A549 (cell line): ENCODE data around the gene PLLP. TPM values are rescaled to one million over a fixed set of nuclear protein-coding genes. Genes with fewer than 3 reads are reported as not detected.

Experiments
- ATAC-seq, 2 experiments: fragments of 200-7000 bp in 1 of 2; fragments of >200 bp in 1 of 2; cut with Nextera tagmentation in 1 of 2; cut with Tn5 transposase in 1 of 2; 3 replicates each; pipeline versions ENCODE4 v1.8.0 to v1.9.1; 2018 to 2020; ENCODE audit warnings: mild to moderate bottlenecking in 1 of 2, moderate library complexity in 1 of 2
- CTCF ChIA-PET: fragments of 300-600 bp; sonication (Branson Sonifier 250); formaldehyde crosslinking; extraction: SDS; loops from one replicate; lab custom pipeline; 2021; ENCODE audit warnings: antibody characterized with exemption, inconsistent platforms; lab: Yijun Ruan, JAX
- POLR2A ChIA-PET: fragments of 350-600 bp; formaldehyde crosslinking; extraction: SDS; loops from one replicate; lab custom pipeline; 2021; ENCODE audit warnings: antibody characterized with exemption, inconsistent platforms; lab: Yijun Ruan, JAX
- DNase-seq, 2 experiments: peaks; one replicate each; pipeline versions ENCODE4 v3.0.0 to v3.0.0-alpha.2; 2011 to 2016; ENCODE audit warnings: low read depth in 1 of 2, low spot score in 1 of 2
- FAIRE-seq: peaks from 2 replicates; lab custom pipeline; 2011; peaks lifted over from hg19 to GRCh38; lab: Jason Lieb, UNC
- H3K27ac ChIP-seq, 2 experiments: fragments of >200 bp; sonication (Bioruptor Twin); formaldehyde crosslinking; 3 replicates each; pipeline ENCODE4 v1.5.1; 2016 to 2017
- H3K4me1 ChIP-seq: fragments of >200 bp; sonication (Bioruptor Twin); formaldehyde crosslinking; 3 replicates; pipeline ENCODE4 v1.6.1; 2016
- H3K4me2 ChIP-seq: fragments of >200 bp; sonication (Bioruptor Twin); formaldehyde crosslinking; 3 replicates; pipeline ENCODE4 v1.6.1; 2016
- H3K4me3 ChIP-seq: fragments of >200 bp; sonication (Bioruptor Twin); formaldehyde crosslinking; 3 replicates; pipeline ENCODE4 v1.5.1; 2016
- H3K9me3 ChIP-seq: fragments of >200 bp; sonication (Bioruptor Twin); formaldehyde crosslinking; 3 replicates; pipeline ENCODE4 v1.6.1; 2016
- CBX2 ChIP-seq: fragments of 200-600 bp; sonication (generic); IDR thresholded peaks from 2 replicates; pipeline ENCODE4 v1.6.1; 2016; ENCODE audit warnings: low read depth, mild to moderate bottlenecking, borderline replicate concordance
- CBX8 ChIP-seq: fragments of 200-600 bp; sonication (generic); IDR thresholded peaks from 2 replicates; pipeline ENCODE4 v1.6.1; 2016
- CHD4 ChIP-seq: fragments of 200-600 bp; sonication (generic); IDR thresholded peaks from 2 replicates; pipeline ENCODE4 v1.6.1; 2016; ENCODE audit warnings: antibody characterized with exemption, mild to moderate bottlenecking, borderline replicate concordance
- EP300 ChIP-seq, 2 experiments: fragments of >200 bp; sonication (Bioruptor Twin); formaldehyde crosslinking; IDR thresholded peaks; 2 replicates in 1 of 2; 3 replicates in 1 of 2; pipeline ENCODE4 v1.6.1; 2016 to 2017
- FOXS1 ChIP-seq: fragments of 250-450 bp; sonication (Bioruptor Pico); IDR thresholded peaks from 2 replicates; pipeline ENCODE4 v1.5.0; 2020; ENCODE audit warnings: mild to moderate bottlenecking, moderate library complexity
- HDAC2 ChIP-seq: fragments of 200-600 bp; sonication (generic); IDR thresholded peaks from 2 replicates; pipeline ENCODE4 v1.6.1; 2016
- HEYL ChIP-seq: fragments of 250-450 bp; sonication (Bioruptor Pico); IDR thresholded peaks from 2 replicates; pipeline ENCODE4 v1.8.0; 2021; ENCODE audit warnings: mild to moderate bottlenecking, moderate library complexity
- HOXA7 ChIP-seq: fragments of 250-450 bp; sonication (Bioruptor Pico); IDR thresholded peaks from 2 replicates; pipeline ENCODE4 v1.5.0; 2020; ENCODE audit warnings: mild to moderate bottlenecking, moderate library complexity
- HOXB13 ChIP-seq: fragments of 250-450 bp; sonication (Bioruptor Pico); IDR thresholded peaks from 2 replicates; pipeline ENCODE4 v1.5.0; 2020; ENCODE audit warnings: low read depth, mild to moderate bottlenecking, moderate library complexity
- JUN ChIP-seq, 2 experiments: fragments of >200 bp; sonication (Bioruptor Twin); formaldehyde crosslinking; IDR thresholded peaks; 2 replicates in 1 of 2; 3 replicates in 1 of 2; pipeline ENCODE4 v1.6.1; 2016 to 2017
- JUNB ChIP-seq: fragments of >200 bp; sonication (Bioruptor Twin); formaldehyde crosslinking; IDR thresholded peaks from 2 replicates; pipeline ENCODE4 v1.6.1; 2016
- KDM5A ChIP-seq: fragments of 200-600 bp; sonication (generic); IDR thresholded peaks from 2 replicates; pipeline ENCODE4 v1.6.1; 2016; ENCODE audit warnings: antibody characterized with exemption, mild to moderate bottlenecking
- NPAS2 ChIP-seq: fragments of 250-450 bp; sonication (Bioruptor Pico); IDR thresholded peaks from 2 replicates; pipeline ENCODE4 v1.8.0; 2022; ENCODE audit warnings: mild to moderate bottlenecking, moderate library complexity, borderline replicate concordance
- POLR2AphosphoS2 ChIP-seq: conservative IDR thresholded peaks from 2 replicates; pipeline ENCODE4 v1.6.1; 2012; ENCODE audit warnings: low read length, improper control_type of control experiment, inconsistent platforms
- RFX5 ChIP-seq: fragments of 450-650 bp; IDR thresholded peaks from 2 replicates; pipeline ENCODE4 v1.7.1; 2014; ENCODE audit warnings: antibody characterized with exemption, mild to moderate bottlenecking, moderate library complexity
- TP53 ChIP-seq: fragments of 250-450 bp; sonication (Bioruptor Pico); IDR thresholded peaks from 2 replicates; pipeline ENCODE4 v1.5.0; 2021; ENCODE audit warnings: mild to moderate bottlenecking, moderate library complexity
- ZFP36 ChIP-seq: fragments of 450-650 bp; IDR thresholded peaks from 2 replicates; pipeline ENCODE4 v1.6.1; 2014; ENCODE audit warnings: borderline replicate concordance; ENCODE audit not compliant: partially characterized antibody
- ZSCAN20 ChIP-seq: fragments of 250-450 bp; sonication (Bioruptor Pico); IDR thresholded peaks from 2 replicates; pipeline ENCODE4 v1.8.0; 2022; ENCODE audit warnings: mild to moderate bottlenecking, moderate library complexity
- WGBS: methylation state at CpG from one replicate; pipeline ENCODE4 v1.1.6; 2017; ENCODE audit errors: missing lambda C conversion rate; 5-methylcytosine and 5-hydroxymethylcytosine counted together
- polyA plus RNA-seq, 4 experiments: library from polyadenylated mRNA; depleted of rRNA in 3 of 4; stranded (reverse); fragments of >200 nt; fragmentation: RNase III in 1 of 4; extraction: RNeasy Plus Mini Kit Qiagen cat#74134 plus additional on column Dnase treatment in 1 of 4; gene quantifications; 2 replicates in 3 of 4; 3 replicates in 1 of 4; pipeline ENCODE4 v1.2.3, GENCODE V29; 2011 to 2017
- TF ChIP-seq, protein P1 (sequence below): fragments of 450-650 bp; IDR thresholded peaks from 2 replicates; pipeline ENCODE4 v1.6.1; 2014; ENCODE audit warnings: antibody characterized with exemption
- TF ChIP-seq, protein P2 (sequence below): fragments of >200 bp; sonication (Bioruptor Twin); formaldehyde crosslinking; IDR thresholded peaks from 2 replicates; pipeline ENCODE4 v1.6.1; 2016
- TF ChIP-seq, protein P3 (sequence below): IDR thresholded peaks from 2 replicates; pipeline ENCODE4 v1.6.1; 2012
- TF ChIP-seq, protein P4 (sequence below): fragments of 250-450 bp; sonication (Bioruptor Pico); IDR thresholded peaks from 2 replicates; pipeline ENCODE4 v1.5.0; 2021; ENCODE audit warnings: mild to moderate bottlenecking, moderate library complexity, borderline replicate concordance
- TF ChIP-seq, protein P5 (sequence below): fragments of 200-600 bp; sonication (generic); IDR thresholded peaks from 2 replicates; pipeline ENCODE4 v1.6.1; 2016; ENCODE audit warnings: antibody characterized with exemption, mild to moderate bottlenecking, moderate library complexity
- TF ChIP-seq, protein P6 (sequence below): fragments of 150-350 bp; IDR thresholded peaks from 2 replicates; pipeline ENCODE4 v1.6.1; 2014; ENCODE audit warnings: low read depth, mild to moderate bottlenecking, low read length

PLLP gene
- polyA plus RNA-seq, 2 of the 4 experiments (the other 2 are of a cell fraction), result 1.8 to 3.3 TPM

DNA sequence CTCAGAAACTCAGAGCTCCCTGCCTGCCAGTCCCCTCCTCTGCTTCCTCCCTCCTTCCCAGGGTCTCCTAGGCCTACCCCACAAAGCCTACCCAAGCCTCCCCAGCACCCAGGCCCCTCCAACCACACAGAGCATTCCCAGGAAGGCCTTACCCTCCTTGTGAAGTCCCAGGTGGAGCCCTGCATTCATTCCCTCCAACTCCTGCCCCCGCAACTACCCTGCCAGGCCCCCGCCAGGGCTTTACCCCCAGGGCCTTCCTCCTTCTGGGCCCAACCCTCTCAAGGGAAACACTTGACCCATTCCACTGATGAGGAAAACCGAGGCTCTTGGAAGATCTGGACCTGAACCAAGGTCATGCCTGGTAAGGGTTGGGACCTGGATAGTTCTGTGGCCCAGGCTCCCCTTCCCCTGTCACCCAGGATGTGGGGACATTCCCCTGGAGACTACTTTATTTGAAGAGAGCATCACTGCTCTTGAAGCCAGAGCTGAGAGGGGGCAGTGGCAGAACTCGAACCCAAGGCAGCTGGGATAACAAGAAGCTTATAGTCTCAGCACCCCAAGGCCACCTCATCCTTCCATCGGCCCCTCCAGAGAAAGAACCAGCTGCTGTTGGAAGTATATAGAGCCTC, 12.5 kb downstream of the PLLP start:
- CTCF ChIA-PET, result no interaction called here
- POLR2A ChIA-PET, result no interaction called here
- Histone ChIP-seq H3K4me1 (peaks cover 7% of the 10 kb centered on the region), H3K4me2 (no peak overlapping the region), H3K9me3 (no peaks in the 10 kb centered on the region), H3K4me3 (no peak overlapping the region), H3K27ac (no peak overlapping the region)
- no peak for DNase-seq
- TF ChIP-seq CBX8 (no peak), EP300 (IDR thresholded peaks at IDR 0.05) (no peak), ZFP36 (no peak), FOXS1 (CRISPR knock-in tag) (no peak), CHD4 (no peak), ZSCAN20 (CRISPR knock-in tag) (no peak), HDAC2 (no peak), KDM5A (no peak), POLR2AphosphoS2 (no peak), NPAS2 (CRISPR knock-in tag) (no peak), HEYL (CRISPR knock-in tag) (no peak), HOXB13 (no peak), JUN (IDR thresholded peaks at IDR 0.05) (no peak), JUNB (no peak)
- TF ChIP-seq, protein P1, sequence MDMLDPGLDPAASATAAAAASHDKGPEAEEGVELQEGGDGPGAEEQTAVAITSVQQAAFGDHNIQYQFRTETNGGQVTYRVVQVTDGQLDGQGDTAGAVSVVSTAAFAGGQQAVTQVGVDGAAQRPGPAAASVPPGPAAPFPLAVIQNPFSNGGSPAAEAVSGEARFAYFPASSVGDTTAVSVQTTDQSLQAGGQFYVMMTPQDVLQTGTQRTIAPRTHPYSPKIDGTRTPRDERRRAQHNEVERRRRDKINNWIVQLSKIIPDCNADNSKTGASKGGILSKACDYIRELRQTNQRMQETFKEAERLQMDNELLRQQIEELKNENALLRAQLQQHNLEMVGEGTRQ, result no peak
- TF ChIP-seq, protein P2, sequence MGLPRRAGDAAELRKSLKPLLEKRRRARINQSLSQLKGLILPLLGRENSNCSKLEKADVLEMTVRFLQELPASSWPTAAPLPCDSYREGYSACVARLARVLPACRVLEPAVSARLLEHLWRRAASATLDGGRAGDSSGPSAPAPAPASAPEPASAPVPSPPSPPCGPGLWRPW, result no peak
- TF ChIP-seq, protein P3, sequence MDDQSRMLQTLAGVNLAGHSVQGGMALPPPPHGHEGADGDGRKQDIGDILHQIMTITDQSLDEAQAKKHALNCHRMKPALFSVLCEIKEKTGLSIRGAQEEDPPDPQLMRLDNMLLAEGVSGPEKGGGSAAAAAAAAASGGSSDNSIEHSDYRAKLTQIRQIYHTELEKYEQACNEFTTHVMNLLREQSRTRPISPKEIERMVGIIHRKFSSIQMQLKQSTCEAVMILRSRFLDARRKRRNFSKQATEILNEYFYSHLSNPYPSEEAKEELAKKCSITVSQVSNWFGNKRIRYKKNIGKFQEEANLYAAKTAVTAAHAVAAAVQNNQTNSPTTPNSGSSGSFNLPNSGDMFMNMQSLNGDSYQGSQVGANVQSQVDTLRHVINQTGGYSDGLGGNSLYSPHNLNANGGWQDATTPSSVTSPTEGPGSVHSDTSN, result no peak
- TF ChIP-seq, protein P4, sequence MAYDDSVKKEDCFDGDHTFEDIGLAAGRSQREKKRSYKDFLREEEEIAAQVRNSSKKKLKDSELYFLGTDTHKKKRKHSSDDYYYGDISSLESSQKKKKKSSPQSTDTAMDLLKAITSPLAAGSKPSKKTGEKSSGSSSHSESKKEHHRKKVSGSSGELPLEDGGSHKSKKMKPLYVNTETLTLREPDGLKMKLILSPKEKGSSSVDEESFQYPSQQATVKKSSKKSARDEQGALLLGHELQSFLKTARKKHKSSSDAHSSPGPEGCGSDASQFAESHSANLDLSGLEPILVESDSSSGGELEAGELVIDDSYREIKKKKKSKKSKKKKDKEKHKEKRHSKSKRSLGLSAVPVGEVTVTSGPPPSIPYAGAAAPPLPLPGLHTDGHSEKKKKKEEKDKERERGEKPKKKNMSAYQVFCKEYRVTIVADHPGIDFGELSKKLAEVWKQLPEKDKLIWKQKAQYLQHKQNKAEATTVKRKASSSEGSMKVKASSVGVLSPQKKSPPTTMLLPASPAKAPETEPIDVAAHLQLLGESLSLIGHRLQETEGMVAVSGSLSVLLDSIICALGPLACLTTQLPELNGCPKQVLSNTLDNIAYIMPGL (CRISPR knock-in tag), result no peak
- TF ChIP-seq, protein P5, sequence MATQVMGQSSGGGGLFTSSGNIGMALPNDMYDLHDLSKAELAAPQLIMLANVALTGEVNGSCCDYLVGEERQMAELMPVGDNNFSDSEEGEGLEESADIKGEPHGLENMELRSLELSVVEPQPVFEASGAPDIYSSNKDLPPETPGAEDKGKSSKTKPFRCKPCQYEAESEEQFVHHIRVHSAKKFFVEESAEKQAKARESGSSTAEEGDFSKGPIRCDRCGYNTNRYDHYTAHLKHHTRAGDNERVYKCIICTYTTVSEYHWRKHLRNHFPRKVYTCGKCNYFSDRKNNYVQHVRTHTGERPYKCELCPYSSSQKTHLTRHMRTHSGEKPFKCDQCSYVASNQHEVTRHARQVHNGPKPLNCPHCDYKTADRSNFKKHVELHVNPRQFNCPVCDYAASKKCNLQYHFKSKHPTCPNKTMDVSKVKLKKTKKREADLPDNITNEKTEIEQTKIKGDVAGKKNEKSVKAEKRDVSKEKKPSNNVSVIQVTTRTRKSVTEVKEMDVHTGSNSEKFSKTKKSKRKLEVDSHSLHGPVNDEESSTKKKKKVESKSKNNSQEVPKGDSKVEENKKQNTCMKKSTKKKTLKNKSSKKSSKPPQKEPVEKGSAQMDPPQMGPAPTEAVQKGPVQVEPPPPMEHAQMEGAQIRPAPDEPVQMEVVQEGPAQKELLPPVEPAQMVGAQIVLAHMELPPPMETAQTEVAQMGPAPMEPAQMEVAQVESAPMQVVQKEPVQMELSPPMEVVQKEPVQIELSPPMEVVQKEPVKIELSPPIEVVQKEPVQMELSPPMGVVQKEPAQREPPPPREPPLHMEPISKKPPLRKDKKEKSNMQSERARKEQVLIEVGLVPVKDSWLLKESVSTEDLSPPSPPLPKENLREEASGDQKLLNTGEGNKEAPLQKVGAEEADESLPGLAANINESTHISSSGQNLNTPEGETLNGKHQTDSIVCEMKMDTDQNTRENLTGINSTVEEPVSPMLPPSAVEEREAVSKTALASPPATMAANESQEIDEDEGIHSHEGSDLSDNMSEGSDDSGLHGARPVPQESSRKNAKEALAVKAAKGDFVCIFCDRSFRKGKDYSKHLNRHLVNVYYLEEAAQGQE, result no peak
- whole genome bisulfite sequencing, result 75% methylated on average over 4 of the region's 5 CpGs
- no peak for FAIRE-seq
- ATAC-seq, result no peak

DNA sequence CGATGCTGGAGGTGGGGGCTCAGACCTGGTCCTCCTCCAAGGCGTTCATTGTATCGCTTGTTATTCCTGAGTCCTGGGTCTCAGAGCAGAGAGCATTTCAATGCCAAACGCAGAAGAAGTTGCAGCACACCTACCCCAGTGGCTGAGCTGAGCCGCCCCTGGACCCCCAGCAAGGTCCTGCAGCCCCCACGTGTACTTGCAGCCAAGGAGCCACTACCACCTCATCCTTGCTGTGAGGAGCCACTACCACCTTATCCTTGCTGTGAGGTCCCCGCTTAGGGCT, 13.5 kb downstream of the PLLP start:
- POLR2A ChIA-PET, result no interaction called here
- FAIRE-seq, result no peak
- Histone ChIP-seq H3K4me3 (no peak overlapping the region), H3K9me3 (no peaks in the 10 kb centered on the region), H3K27ac (no peak overlapping the region), H3K4me1 (no peaks in the 10 kb centered on the region; the same call in 2 of the 3 replicates), H3K4me2 (no peak overlapping the region)
- TF ChIP-seq HOXA7 (CRISPR knock-in tag) (no peak), CBX2 (no peak), TP53 (no peak), RFX5 (no peak)
- TF ChIP-seq, protein P6, sequence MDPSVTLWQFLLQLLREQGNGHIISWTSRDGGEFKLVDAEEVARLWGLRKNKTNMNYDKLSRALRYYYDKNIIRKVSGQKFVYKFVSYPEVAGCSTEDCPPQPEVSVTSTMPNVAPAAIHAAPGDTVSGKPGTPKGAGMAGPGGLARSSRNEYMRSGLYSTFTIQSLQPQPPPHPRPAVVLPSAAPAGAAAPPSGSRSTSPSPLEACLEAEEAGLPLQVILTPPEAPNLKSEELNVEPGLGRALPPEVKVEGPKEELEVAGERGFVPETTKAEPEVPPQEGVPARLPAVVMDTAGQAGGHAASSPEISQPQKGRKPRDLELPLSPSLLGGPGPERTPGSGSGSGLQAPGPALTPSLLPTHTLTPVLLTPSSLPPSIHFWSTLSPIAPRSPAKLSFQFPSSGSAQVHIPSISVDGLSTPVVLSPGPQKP, result no peak
- DNase-seq, result no peak
- ATAC-seq, result no peak
- 84% methylated on average over 6 of the region's 7 CpGs for WGBS
- CTCF ChIA-PET, result no interaction called here
